ENCODE data around the gene TOPBP1.
A peak's percentile ranks its signal among the peaks of the same experiment; 100 is the strongest.
"Not testable (repeated sequence)": the region's sequence is repeated elsewhere in the genome, so short reads cannot be mapped to it uniquely, and the experiment has no call there.

Gene TOPBP1

DNA sequence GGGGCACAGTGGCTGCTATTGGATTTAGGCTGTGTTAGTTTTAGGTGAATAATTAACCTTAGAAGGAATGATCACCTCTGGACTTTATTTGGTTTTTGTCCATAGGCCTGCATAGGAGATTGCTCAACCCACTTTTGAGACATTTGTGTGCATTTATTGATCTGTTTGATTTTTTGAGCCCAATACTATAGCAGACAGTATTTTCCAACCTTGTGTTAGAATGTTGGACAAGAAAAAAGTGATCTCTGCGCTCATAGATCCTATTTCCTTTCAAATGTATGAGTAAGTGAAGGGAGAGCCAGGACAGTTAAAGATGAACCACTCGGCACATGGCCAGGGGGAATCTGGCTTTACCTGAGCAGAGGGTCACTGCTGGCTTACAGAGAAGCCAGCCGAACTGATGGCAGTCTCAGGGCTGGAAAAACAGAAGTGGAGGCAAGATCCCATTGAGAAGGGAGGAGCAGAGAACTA is 8.8 kb upstream of the TOPBP1 start:
- intact Hi-C loops (cut with DNase I; ENCODE audit: low total_unique reads) = no loop called here
- TF ChIP-seq, protein P1, sequence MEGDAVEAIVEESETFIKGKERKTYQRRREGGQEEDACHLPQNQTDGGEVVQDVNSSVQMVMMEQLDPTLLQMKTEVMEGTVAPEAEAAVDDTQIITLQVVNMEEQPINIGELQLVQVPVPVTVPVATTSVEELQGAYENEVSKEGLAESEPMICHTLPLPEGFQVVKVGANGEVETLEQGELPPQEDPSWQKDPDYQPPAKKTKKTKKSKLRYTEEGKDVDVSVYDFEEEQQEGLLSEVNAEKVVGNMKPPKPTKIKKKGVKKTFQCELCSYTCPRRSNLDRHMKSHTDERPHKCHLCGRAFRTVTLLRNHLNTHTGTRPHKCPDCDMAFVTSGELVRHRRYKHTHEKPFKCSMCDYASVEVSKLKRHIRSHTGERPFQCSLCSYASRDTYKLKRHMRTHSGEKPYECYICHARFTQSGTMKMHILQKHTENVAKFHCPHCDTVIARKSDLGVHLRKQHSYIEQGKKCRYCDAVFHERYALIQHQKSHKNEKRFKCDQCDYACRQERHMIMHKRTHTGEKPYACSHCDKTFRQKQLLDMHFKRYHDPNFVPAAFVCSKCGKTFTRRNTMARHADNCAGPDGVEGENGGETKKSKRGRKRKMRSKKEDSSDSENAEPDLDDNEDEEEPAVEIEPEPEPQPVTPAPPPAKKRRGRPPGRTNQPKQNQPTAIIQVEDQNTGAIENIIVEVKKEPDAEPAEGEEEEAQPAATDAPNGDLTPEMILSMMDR (IDR thresholded peaks at IDR 0.05) = no peak
- no peak for DNase-seq

DNA sequence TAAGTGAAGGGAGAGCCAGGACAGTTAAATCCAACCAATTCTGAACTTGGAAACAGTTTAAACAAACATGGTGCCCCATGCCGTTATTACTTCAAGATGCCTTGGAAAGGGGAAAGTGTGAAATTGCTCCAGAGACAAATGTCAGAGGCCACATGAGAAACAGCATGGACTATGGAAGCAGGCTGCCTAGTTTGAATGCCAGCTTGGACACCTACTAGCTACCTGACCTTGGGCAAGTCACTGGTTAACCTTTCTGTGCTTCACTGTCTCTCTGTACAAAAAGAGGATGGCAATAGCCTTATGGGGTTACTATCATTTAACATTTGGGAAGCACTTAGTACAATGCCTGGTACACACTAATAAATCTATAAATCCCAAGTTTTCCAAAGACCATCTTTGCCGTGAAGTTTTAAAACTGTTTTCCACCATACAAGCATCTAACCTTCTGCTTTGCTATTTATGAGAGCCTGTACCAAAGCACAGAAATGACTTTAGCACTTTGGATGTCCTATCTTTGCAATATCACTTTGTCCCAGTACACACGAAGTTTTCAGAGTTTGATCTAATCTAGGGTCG is 8.3 kb upstream of the TOPBP1 start:
- H3K4me1 ChIP-seq = peaks cover 0 to 6% (median 0%) of the 10 kb centered on the region in 4 donors
- H3K27me3 ChIP-seq = peaks cover 0 to 24% of the 10 kb centered on the region in 2 donors
- no peak overlapping the region for H3K4me3 ChIP-seq
- no peaks in the 10 kb centered on the region for H3K9me3 ChIP-seq
- no peak for DNase-seq
- H3K36me3 ChIP-seq = no peaks in the 10 kb centered on the region
- TF ChIP-seq, protein P1 (IDR thresholded peaks at IDR 0.05) = no peak
- intact Hi-C loops (cut with DNase I; ENCODE audit: low total_unique reads) = loop anchor here (10.0 kb wide), 1 partner anchor 255 kb away; no protein-coding TSS in a partner anchor
- no peak overlapping the region for H3K27ac ChIP-seq

More for the DNA sequence above, 8.8 kb upstream of the TOPBP1 start:
- Histone ChIP-seq H3K4me3 (no peak overlapping the region), H3K4me1 (peaks cover 0 to 6% (median 0%) of the 10 kb centered on the region in 4 donors), H3K9me3 (no peaks in the 10 kb centered on the region), H3K27me3 (peaks cover 0 to 25% of the 10 kb centered on the region in 2 donors), H3K36me3 (no peaks in the 10 kb centered on the region), H3K27ac (no peak overlapping the region)

DNA sequence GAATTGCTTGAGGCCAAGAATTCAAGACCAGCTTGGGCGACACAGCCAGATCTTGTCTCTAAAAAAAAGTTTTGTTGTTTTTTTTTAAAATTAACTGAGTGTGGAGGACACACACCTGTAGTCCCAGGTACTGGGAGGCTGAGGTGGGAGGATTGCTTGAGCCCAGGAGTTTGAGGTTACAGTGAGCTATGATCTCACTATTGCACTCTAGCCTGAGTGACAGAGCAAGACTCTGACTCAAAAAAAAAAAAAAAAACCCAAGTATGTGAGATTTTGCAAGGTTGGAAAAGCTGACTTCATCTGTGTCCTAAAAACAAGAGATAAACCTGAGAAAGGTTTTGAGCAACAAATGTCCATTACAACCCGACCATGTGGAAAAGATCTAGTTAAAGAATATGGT is 5.4 kb upstream of the TOPBP1 start:
- TF ChIP-seq, protein P1 (IDR thresholded peaks at IDR 0.05) = no peak
- intact Hi-C loops (cut with DNase I; ENCODE audit: low total_unique reads) = loop anchor here (10.0 kb wide), 1 partner anchor 258 kb away; no protein-coding TSS in a partner anchor

DNA sequence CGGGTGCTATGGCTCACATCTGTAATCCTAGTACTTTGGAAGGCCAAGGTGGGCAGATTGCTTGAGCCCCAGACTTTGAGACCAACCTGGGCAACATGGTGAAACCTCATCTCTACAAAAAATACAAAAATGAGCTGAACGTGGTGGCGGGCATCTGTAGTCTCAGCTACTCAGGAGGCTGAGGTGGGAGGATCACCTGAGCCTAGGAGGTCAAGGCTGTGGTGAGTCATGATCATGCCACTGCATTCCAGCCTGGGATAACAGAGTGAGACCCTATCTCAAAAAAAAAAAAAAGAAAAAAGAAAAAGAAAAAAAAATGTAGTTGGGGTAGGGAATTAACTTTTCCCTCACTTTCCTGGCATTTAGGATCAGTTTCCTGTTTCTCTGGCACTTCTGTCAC is 3.4 kb upstream of the TOPBP1 start:
- H3K4me1 ChIP-seq = peaks cover 0 to 18% (median 4%) of the 10 kb centered on the region in 4 donors
- not testable (repeated sequence) for H3K27me3 ChIP-seq, H3K9me3 ChIP-seq, H3K27ac ChIP-seq, DNase-seq, H3K36me3 ChIP-seq, H3K4me3 ChIP-seq
- intact Hi-C loops (cut with DNase I; ENCODE audit: low total_unique reads) = loop anchor here (10.0 kb wide), 1 partner anchor 260 kb away; no protein-coding TSS in a partner anchor

More for the DNA sequence above, 5.4 kb upstream of the TOPBP1 start:
- Histone ChIP-seq H3K27me3 (peaks cover 0 to 3% of the 10 kb centered on the region in 2 donors), H3K4me3 (no peak overlapping the region), H3K4me1 (peaks cover 0 to 9% (median 4%) of the 10 kb centered on the region in 4 donors), H3K36me3 (no peaks in the 10 kb centered on the region), H3K9me3 (no peaks in the 10 kb centered on the region), H3K27ac (no peak overlapping the region)
- DNase-seq = no peak

DNA sequence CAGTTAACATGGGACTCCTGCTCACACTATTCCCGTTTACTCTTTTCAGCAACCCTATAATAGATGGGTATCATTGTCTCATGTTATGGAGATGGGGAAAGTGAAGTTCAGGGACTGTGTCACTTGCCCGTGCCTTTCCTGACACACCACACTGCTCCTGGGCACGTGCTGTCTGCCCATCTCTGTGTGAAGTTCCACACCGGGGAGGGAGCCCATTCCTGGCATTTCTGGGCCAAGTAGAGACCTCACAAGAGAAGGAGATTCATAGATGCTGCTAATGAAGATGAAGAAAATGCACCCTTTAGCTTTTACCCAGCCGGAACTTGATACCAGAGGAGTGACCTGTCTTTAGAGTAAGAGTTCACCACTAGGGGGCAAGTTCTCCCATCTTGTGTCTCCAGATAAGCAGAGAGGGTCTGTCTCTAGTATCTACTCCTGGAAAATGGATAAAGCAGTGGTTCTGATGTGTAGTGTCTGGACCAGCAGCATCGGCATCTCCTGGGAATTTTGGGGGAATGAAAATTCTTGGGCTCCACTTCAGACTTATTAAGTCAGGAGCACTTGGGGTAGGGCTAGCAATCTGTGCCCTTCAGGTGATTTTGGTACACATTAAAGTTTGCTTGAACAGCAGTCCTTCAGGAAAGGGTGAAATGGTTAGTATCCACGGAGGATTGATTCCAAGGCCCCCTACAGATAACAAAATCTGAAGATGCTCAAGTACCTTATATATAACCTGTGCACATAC is 2.0 kb upstream of the TOPBP1 start:
- intact Hi-C loops (cut with DNase I; ENCODE audit: low total_unique reads) = loop anchor here (10.0 kb wide), 1 partner anchor 261 kb away; no protein-coding TSS in a partner anchor
- TF ChIP-seq, protein P1 (IDR thresholded peaks at IDR 0.05) = peak in 1 of 2 experiments; percentile 15
- Histone ChIP-seq H3K4me1 (peaks cover 0 to 23% (median 4%) of the 10 kb centered on the region in 4 donors), H3K4me3 (no peak overlapping the region), H3K9me3 (no peaks in the 10 kb centered on the region), H3K27ac (no peak overlapping the region), H3K36me3 (peaks cover 0 to 5% (median 0%) of the 10 kb centered on the region in 3 donors), H3K27me3 (no peaks in the 10 kb centered on the region)
- no peak for DNase-seq

DNA sequence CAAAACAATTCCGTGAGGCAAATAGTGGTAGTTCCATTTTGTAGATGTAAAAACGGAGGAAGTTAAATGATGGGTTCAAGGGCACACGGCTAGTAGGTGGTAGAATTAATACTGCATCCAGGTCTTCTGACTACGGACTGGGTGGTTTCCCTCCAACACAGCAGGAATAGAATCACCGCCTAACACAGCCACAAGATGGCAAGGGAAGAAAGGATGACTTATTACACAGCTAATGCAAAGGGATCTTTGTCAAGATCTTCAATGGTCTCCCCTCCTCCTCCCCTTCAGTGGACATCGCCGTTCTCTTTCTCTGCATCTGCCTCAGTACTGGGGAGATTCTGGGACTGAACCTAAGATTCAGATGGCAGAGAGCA is 524 bp upstream of the TOPBP1 start:
- H3K36me3 ChIP-seq = peaks cover 0 to 20% (median 6%) of the 10 kb centered on the region in 3 donors
- H3K27me3 ChIP-seq = no peaks in the 10 kb centered on the region
- no peaks in the 10 kb centered on the region for H3K9me3 ChIP-seq
- H3K4me3 ChIP-seq = peak overlapping the region; percentile 86 to 98
- intact Hi-C loops (cut with DNase I; ENCODE audit: low total_unique reads) = loop anchor here (10.0 kb wide), 1 partner anchor 263 kb away; no protein-coding TSS in a partner anchor
- H3K4me1 ChIP-seq = peaks cover 0 to 23% (median 4%) of the 10 kb centered on the region in 4 donors
- DNase-seq = no peak
- TF ChIP-seq, protein P1 (IDR thresholded peaks at IDR 0.05) = no peak
- H3K27ac ChIP-seq = peak overlapping the region; percentile 86 to 87

All from tibial artery (tissue), 4 donors.